ENCODE data around the gene COQ10A. TPM values are rescaled to one million over a fixed set of nuclear protein-coding genes. Genes with fewer than 3 reads are reported as not detected.

COQ10A gene
- total and polyA plus RNA-seq, 10 of the 15 experiments (the other 5 are each of a cell fraction or from before 2014, with no cell fraction given): 3.3 to 19.5 (median 6.9) TPM

GRCh38 chr12:56221757-56222530, 44.8 kb upstream of the COQ10A start, which contains the start of gene RNF41 (continued):
- TF ChIP-seq NKRF (conservative IDR thresholded peaks at IDR 0.05) (no peak; the same call in 1 of the 2 replicates), IRF3 (IDR thresholded peaks at IDR 0.05) (no peak), MLLT1 (IDR thresholded peaks at IDR 0.05) (peak; percentile 70; the same call in 1 of the 2 replicates), HDGF (IDR thresholded peaks at IDR 0.05) (no peak), CHD1 (IDR thresholded peaks at IDR 0.05; ENCODE audit: low read depth, low read length) (no peak), TCF3 (IDR thresholded peaks at IDR 0.05; ENCODE audit: borderline replicate concordance, insufficient read depth, low read depth, low read length) (no peak), MXI1 (IDR thresholded peaks at IDR 0.05; ENCODE audit: low read depth, low read length) (no peak), EED (IDR thresholded peaks at IDR 0.05; ENCODE audit: low read depth) (no peak), BCL11A (IDR thresholded peaks at IDR 0.05; ENCODE audit: low read depth, low read length) (no peak), ZSCAN29 (IDR thresholded peaks at IDR 0.05) (peak; percentile 93), ZNF217 (IDR thresholded peaks at IDR 0.05) (no peak), POLR2AphosphoS2 (IDR thresholded peaks at IDR 0.05; ENCODE audit: low read depth, low read length) (0 out of 2 replicates have a peak, but pooled peaks have one; percentile 48), CEBPB (IDR thresholded peaks at IDR 0.05; ENCODE audit: borderline replicate concordance in 1 of 2, low read depth in 2 of 2, low read length in 2 of 2) (no peak), E4F1 (IDR thresholded peaks at IDR 0.05; ENCODE audit: borderline replicate concordance, partially characterized antibody) (no peak), NR2F1 (conservative IDR thresholded peaks at IDR 0.05) (no peak; the same call in 1 of the 2 replicates), IKZF2 (IDR thresholded peaks at IDR 0.05) (peak in 1 of 2 experiments; percentile 7; a peak in 2 of 4 replicates), ZNF384 (IDR thresholded peaks at IDR 0.05; ENCODE audit: borderline replicate concordance, low read depth, low read length) (no peak), NFIC (IDR thresholded peaks at IDR 0.05; ENCODE audit: low read depth, low read length) (no peak), YBX1 (IDR thresholded peaks at IDR 0.05) (no peak), CREB1 (IDR thresholded peaks at IDR 0.05; ENCODE audit: low read depth) (peak; percentile 93), ZNF274 (IDR thresholded peaks at IDR 0.05; ENCODE audit: insufficient read depth, insufficient read length) (no peak), IRF5 (IDR thresholded peaks at IDR 0.05; ENCODE audit: borderline replicate concordance) (no peak), CBX3 (IDR thresholded peaks at IDR 0.05; ENCODE audit: borderline replicate concordance, low read depth) (no peak)
